NCI-H748 treated with DMSO at 0.1 percent for 48 hours (cell line): ENCODE data around the gene PAFAH1B2.
"Not testable (repeated sequence)": the region's sequence is repeated elsewhere in the genome, so short reads cannot be mapped to it uniquely, and the experiment has no call there.

Experiments used
- DNase-seq: peaks from one replicate; lab custom pipeline; 2025; lab: John Stamatoyannopoulos, UW

PAFAH1B2 gene

DNA sequence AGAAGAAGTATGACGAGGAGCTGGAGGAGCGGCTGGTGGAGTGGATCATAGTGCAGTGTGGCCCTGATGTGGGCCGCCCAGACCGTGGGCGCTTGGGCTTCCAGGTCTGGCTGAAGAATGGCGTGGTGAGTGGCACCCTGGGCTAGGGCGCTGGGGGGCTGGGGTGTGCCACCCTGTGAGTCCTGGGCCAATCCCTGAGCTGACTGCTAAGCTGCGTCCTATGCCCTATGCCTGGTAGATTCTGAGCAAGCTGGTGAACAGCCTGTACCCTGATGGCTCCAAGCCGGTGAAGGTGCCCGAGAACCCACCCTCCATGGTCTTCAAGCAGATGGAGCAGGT is 59.0 kb downstream of the PAFAH1B2 start:
- DNase-seq = no peak

DNA sequence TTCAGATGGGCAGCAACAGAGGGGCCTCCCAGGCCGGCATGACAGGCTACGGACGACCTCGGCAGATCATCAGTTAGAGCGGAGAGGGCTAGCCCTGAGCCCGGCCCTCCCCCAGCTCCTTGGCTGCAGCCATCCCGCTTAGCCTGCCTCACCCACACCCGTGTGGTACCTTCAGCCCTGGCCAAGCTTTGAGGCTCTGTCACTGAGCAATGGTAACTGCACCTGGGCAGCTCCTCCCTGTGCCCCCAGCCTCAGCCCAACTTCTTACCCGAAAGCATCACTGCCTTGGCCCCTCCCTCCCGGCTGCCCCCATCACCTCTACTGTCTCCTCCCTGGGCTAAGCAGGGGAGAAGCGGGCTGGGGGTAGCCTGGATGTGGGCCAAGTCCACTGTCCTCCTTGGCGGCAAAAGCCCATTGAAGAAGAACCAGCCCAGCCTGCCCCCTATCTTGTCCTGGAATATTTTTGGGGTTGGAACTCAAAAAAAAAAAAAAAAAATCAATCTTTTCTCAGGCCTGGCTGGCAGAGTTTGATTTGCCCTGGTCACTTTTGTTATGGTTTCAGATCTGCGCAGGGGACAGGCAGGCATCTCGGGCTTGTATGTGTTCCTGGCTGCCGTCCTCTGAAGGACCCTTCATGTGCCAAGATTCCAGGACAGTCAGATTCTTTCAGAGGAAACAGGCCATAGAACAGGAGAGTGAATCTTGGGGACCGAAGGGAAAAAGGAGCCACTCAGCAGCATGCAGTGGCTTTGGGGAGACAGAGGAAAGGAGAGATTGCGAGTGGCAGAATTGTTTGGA is 60.4 kb downstream of the PAFAH1B2 start:
- DNase-seq = no peak

GRCh38 chr11:117205211-117205818 is 61.2 kb downstream of the PAFAH1B2 start:
- DNase-seq = no peak

DNA sequence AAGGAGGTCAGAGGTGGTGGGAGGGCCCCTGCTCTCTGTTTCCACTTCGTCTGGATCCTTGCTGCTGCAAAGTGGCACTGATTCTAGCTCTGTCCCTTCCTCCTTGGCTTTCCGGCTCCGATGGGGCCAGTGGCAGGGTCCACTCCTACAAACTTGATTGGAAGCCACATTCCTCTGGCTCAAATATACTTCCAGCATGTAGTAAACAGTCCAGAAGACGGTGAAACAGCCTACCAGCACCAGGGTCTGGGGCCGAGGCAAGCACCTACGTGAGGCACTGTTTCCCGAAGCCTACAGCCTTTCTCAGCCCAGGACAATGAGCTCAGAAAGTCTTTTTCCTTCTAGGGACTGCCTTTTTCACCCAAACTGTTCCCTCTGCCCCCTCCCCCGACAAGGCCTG is 62.0 kb downstream of the PAFAH1B2 start:
- not testable (repeated sequence) for DNase-seq

- DNase-seq = not testable (repeated sequence)
Measured at GRCh38 chr11:117206859-117207258, 62.8 kb downstream of the PAFAH1B2 start.

DNA sequence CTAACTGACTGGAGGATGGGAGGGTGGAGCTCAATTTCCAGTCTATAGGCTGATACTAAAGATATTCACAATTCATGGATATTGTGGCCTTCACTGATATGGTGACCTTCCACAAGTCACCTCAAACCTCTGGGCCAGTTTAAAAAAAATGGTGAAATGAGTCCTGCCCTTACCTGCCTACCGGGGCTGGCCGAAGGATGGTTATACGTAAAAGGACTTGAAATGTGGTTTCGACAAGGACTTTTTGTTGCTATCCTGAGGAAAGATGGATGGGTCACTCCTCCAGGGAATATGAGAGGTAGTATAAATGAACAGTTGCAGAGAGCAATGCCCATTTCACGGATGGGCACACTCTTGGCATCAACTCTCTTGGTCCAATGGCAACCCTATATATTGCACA is 63.4 kb downstream of the PAFAH1B2 start:
- not testable (repeated sequence) for DNase-seq

DNA sequence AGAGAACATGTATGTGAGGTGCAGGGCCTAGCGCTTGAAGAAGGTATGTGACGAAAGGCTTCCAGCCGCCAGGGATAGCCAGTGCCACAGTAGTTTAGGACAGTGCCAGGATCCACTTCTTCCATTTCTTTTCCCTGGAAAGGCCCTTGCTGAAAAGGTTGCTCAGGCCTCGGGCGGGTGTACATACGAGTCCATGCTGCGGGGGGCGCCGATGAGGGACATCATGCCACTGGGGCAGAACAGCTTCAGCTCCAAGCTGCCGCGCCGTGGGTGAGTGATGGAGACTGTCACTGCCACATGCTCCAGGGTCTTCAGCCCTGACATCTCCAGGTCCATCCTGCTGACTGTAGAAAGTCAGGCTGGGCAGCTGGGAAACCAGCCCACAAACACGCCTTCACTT is 64.6 kb downstream of the PAFAH1B2 start:
- DNase-seq = not testable (repeated sequence)

- not testable (repeated sequence) for DNase-seq
Measured at GRCh38 chr11:117209351-117210125, 65.5 kb downstream of the PAFAH1B2 start.

- no peak for DNase-seq
Measured at GRCh38 chr11:117210620-117211019, 66.5 kb downstream of the PAFAH1B2 start.

DNA sequence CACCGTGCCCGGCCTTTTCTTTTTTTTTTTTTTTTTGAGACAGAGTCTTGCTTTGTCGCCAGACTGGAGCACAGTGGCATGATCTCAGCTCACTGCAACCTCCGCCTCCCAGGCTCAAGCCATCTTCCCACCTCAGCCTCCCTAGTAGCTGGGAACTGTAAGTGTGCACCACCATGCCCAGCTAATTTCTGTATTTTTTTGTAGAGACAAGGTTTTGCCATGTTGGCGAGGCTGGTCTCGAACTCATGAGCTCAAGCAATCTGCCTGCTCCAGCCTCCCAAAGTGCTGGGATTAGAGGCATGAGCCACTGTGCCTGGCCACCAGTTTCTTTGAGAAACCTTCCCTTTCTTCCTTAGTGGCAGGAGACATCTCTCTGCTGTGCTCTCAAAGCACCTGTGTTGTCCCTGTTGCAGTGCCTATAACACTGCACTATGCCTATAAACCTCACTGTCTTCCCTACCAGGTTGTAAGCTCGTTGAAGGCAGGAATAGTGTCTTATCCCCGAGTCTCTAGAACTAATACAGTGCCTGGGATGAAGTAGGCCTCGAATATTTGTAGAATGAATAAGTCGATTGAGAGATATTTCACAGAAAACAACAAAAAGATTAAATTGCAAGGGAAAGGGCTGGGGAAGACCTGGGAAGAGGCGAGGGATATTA is 68.7 kb downstream of the PAFAH1B2 start:
- no peak for DNase-seq

- DNase-seq = no peak
Measured at GRCh38 chr11:117214404-117215110, 70.5 kb downstream of the PAFAH1B2 start.

GRCh38 chr11:117217141-117218084 is 73.3 kb downstream of the PAFAH1B2 start:
- no peak for DNase-seq

DNA sequence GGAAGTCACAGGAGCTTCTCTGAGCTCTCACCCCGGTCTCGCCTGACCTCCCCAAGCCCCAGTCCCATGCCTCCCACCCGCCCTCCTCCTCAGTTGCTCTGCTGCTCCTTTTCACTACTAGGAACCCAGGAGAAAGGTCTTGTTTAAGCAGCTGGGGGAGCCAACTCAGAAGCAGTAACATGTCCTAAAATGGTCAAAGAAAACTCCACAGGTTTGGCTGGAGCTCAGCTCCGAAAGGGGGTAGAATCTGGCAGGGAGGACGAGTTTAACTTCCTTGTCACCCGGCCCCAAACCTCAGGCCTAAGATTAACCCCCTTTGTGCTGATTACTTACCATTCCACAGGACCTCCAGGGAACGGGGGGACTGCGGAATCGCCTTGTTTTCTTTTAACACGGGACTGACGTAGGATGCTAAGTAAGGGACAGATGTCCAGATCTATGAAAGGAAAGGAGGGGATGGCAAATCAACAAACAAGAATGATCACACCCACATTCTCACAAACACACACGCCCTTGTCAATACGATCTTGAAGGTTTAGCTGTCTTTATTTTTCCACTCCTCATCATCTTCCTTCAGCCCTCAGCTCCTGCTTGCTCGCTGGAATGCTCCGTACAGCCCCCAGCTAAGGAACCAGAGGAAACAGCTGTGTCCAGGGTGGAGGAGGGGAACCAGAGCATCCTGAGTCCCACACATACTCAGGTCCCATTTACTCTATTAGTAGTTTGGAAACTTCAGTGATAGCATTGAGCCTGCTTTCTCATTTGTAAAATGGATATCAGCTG is 74.2 kb downstream of the PAFAH1B2 start:
- DNase-seq = no peak

DNA sequence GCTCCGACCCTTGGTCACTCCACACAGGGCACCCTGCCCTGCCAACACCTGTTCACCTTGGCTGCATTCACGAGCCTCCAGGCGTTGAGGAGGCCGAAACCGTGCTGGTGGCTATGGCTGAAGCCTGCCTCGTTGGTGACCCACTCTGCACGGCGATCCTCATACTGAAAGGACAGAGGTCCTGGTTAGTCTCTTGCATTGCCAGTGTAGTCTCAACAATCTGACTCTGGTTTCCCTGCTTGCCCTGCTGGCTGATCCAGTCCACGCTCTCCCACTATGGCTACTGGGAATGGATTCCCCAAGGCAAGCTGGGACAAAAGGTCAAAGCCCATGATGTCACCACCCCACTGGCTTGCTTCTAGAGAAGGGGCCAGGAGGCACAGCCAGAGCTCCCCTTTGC is 74.9 kb downstream of the PAFAH1B2 start:
- DNase-seq = no peak

- DNase-seq = no peak
Measured at GRCh38 chr11:117219455-117219854, 75.4 kb downstream of the PAFAH1B2 start.

GRCh38 chr11:117219995-117220394 is 75.9 kb downstream of the PAFAH1B2 start:
- no peak for DNase-seq

DNA sequence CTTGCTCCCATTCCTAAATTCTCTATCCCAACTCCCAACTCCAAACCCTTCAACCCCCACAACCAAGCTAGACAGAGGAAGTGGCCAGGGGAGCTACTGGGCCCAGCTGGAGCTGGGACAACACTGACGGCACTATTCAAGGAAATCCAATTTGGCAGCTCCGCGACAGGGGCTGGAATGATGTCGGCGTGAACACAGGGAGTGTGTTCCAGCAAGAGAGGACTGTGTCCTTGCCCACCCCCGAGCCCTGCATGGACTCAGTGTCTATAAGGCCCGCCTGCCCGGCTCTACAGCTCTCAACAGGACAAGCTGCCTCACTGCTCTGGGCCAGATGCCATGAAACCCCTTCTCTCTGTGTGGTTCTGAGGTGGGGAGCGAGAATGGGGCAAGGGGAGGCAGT is 76.5 kb downstream of the PAFAH1B2 start:
- no peak for DNase-seq

GRCh38 chr11:117220999-117221774 is 77.1 kb downstream of the PAFAH1B2 start:
- DNase-seq = no peak
